Neuronal stem cell (in vitro differentiated cells): ENCODE data around the gene PLEKHH3.

Experiments
- DNase-seq: peaks from one replicate; pipeline ENCODE4 v3.0.0-alpha.2; 2013; ENCODE audit warnings: low spot score
- H2AFZ ChIP-seq: one replicate; pipeline ENCODE4 v1.6.1; 2013; ENCODE audit warnings: mild to moderate bottlenecking, low read length, inconsistent platforms
- H2AK5ac ChIP-seq: 2 replicates; pipeline ENCODE4 v1.6.1; 2013; ENCODE audit warnings: low read depth, mild to moderate bottlenecking, inconsistent platforms, low read length, moderate library complexity, mixed read lengths
- H2BK120ac ChIP-seq: 2 replicates; pipeline ENCODE4 v1.6.1; 2013; ENCODE audit warnings: low read depth, mild to moderate bottlenecking, inconsistent platforms, low read length, moderate library complexity, mixed read lengths
- H2BK12ac ChIP-seq: one replicate; pipeline ENCODE4 v1.6.1; 2013; ENCODE audit warnings: low read length, inconsistent platforms
- H2BK15ac ChIP-seq: 2 replicates; pipeline ENCODE4 v1.6.1; 2013; ENCODE audit warnings: mild to moderate bottlenecking, low read length, inconsistent platforms, mixed read lengths
- H2BK5ac ChIP-seq: one replicate; pipeline ENCODE4 v1.6.1; 2013; ENCODE audit warnings: inconsistent platforms, mild to moderate bottlenecking, low read length, moderate library complexity
- H3K14ac ChIP-seq: one replicate; pipeline ENCODE4 v1.6.1; 2013; ENCODE audit warnings: low read length, inconsistent platforms
- H3K18ac ChIP-seq: 2 replicates; pipeline ENCODE4 v1.6.1; 2013; ENCODE audit warnings: low read length, inconsistent platforms
- H3K23ac ChIP-seq: 2 replicates; pipeline ENCODE4 v1.6.1; 2013; ENCODE audit warnings: low read depth, mild to moderate bottlenecking, mixed read lengths, low read length, inconsistent platforms; ENCODE audit not compliant: poor library complexity
- H3K27ac ChIP-seq: replicated peaks from 3 replicates; pipeline ENCODE4 v1.5.1; 2013; ENCODE audit warnings: low read length, inconsistent platforms
- H3K27me3 ChIP-seq, 3 experiments: 2 replicates each; pipeline ENCODE4 v1.6.1; 2013; ENCODE audit warnings: low read length in 3 of 3, mild to moderate bottlenecking in 2 of 3, inconsistent platforms in 1 of 3, low read depth in 1 of 3, mixed read lengths in 1 of 3, moderate library complexity in 1 of 3; ENCODE audit not compliant: control insufficient read depth in 3 of 3, insufficient read depth in 3 of 3
- H3K36me3 ChIP-seq, 2 donors: replicated peaks in 1 of 2; 2 replicates each; pipeline ENCODE4 v1.6.1; 2013; ENCODE audit warnings: low read length in 2 of 2; ENCODE audit not compliant: control insufficient read depth in 2 of 2, insufficient read depth in 2 of 2
- H3K4ac ChIP-seq: 2 replicates; pipeline ENCODE4 v1.6.1; 2013; ENCODE audit warnings: inconsistent platforms, mild to moderate bottlenecking, low read length, moderate library complexity
- H3K4me1 ChIP-seq, 2 donors: 1 replicate in 1 of 2; 2 replicates in 1 of 2; pipeline ENCODE4 v1.6.1; 2013; ENCODE audit warnings: low read length in 2 of 2, low read depth in 1 of 2; ENCODE audit not compliant: control insufficient read depth in 2 of 2, insufficient read depth in 1 of 2
- H3K4me2 ChIP-seq: one replicate; pipeline ENCODE4 v1.6.1; 2013; ENCODE audit warnings: mild to moderate bottlenecking, low read length, inconsistent platforms; ENCODE audit not compliant: insufficient read depth, poor library complexity, severe bottlenecking
- H3K4me3 ChIP-seq, 2 donors: 2 replicates each; pipeline ENCODE4 v1.5.1; 2013; ENCODE audit warnings: low read length in 2 of 2, mild to moderate bottlenecking in 2 of 2, inconsistent platforms in 1 of 2, moderate library complexity in 1 of 2
- H3K79me1 ChIP-seq: one replicate; pipeline ENCODE4 v1.6.1; 2013; ENCODE audit warnings: low read depth, mild to moderate bottlenecking, inconsistent platforms, low read length, moderate library complexity
- H3K9ac ChIP-seq: one replicate; pipeline ENCODE4 v1.6.1; 2013; ENCODE audit warnings: mild to moderate bottlenecking, low read depth, low read length, inconsistent platforms; ENCODE audit not compliant: poor library complexity
- H3K9me3 ChIP-seq, 2 donors: replicated peaks in 1 of 2; 2 replicates each; pipeline versions ENCODE3 to v1.6.1; 2013; ENCODE audit warnings: low read length in 2 of 2, mild to moderate bottlenecking in 2 of 2, inconsistent platforms in 1 of 2, low read depth in 1 of 2, mixed read lengths in 1 of 2, moderate library complexity in 1 of 2; ENCODE audit not compliant: control insufficient read depth in 2 of 2, insufficient read depth in 1 of 2
- H4K8ac ChIP-seq: one replicate; pipeline ENCODE4 v1.6.1; 2013; ENCODE audit warnings: low read depth, mild to moderate bottlenecking, inconsistent platforms, low read length, moderate library complexity
- H4K91ac ChIP-seq: one replicate; pipeline ENCODE4 v1.6.1; 2013; ENCODE audit warnings: low read length, low read depth, mild to moderate bottlenecking, inconsistent platforms; ENCODE audit not compliant: poor library complexity
- WGBS, 2 donors: extraction: QIAGEN DNeasy Blood & Tissue Kit; methylation state at CpG; one replicate each; pipeline ENCODE4 v1.1.7; 2013; ENCODE audit warnings: missing lambda C conversion rate in 2 of 2, mixed read lengths in 1 of 2; ENCODE audit not compliant: insufficient read length in 2 of 2, insufficient replicate concordance in 1 of 2; ENCODE audit errors: extremely low coverage in 2 of 2; 5-methylcytosine and 5-hydroxymethylcytosine counted together

The PLEKHH3 gene

GRCh38 chr17:42720996-42721583, 44.3 kb upstream of the PLEKHH3 start:
- Histone ChIP-seq H3K27me3 (no peaks in the 10 kb centered on the region), H3K9me3 (no peaks in the 10 kb centered on the region), H3K4me2 (no peak overlapping the region), H3K36me3 (peaks cover 30 to 86% of the 10 kb centered on the region in 2 donors), H2AK5ac (no peak overlapping the region), H2BK12ac (no peak overlapping the region), H4K91ac (no peak overlapping the region), H3K23ac (no peak overlapping the region), H3K4ac (no peak overlapping the region), H2BK5ac (no peak overlapping the region), H3K79me1 (no peaks in the 10 kb centered on the region), H2BK15ac (no peak overlapping the region), H3K18ac (no peak overlapping the region), H3K4me3 (no peak overlapping the region), H3K4me1 (no peaks in the 10 kb centered on the region), H3K14ac (no peak overlapping the region), H2BK120ac (no peak overlapping the region), H3K9ac (no peak overlapping the region), H4K8ac (no peak overlapping the region), H2AFZ (no peak overlapping the region), H3K27ac (no peak overlapping the region)
- DNase-seq, result peak; percentile 33
- no CpG with 5 or more reads among the region's 2 CpGs for WGBS, 2 donors

GRCh38 chr17:42709561-42709960, 32.8 kb upstream of the PLEKHH3 start:
- no CpG with 5 or more reads among the region's 2 CpGs for WGBS, 2 donors
- Histone ChIP-seq H3K4me3 (no peak overlapping the region), H3K36me3 (peaks cover 43 to 92% of the 10 kb centered on the region in 2 donors), H3K18ac (no peak overlapping the region), H3K27ac (no peak overlapping the region), H2BK120ac (no peak overlapping the region), H3K4me2 (no peak overlapping the region), H3K9ac (no peak overlapping the region), H3K14ac (no peak overlapping the region), H3K4ac (no peak overlapping the region), H2AFZ (no peak overlapping the region), H2BK12ac (no peak overlapping the region), H4K8ac (no peak overlapping the region), H2BK15ac (no peak overlapping the region), H2AK5ac (no peak overlapping the region), H3K4me1 (peaks cover 0 to 3% of the 10 kb centered on the region in 2 donors), H3K23ac (no peak overlapping the region), H3K9me3 (peaks cover 0 to 2% of the 10 kb centered on the region in 2 donors), H3K27me3 (no peaks in the 10 kb centered on the region), H4K91ac (no peak overlapping the region), H2BK5ac (no peak overlapping the region), H3K79me1 (no peaks in the 10 kb centered on the region)
- no peak for DNase-seq

GRCh38 chr17:42708588-42708987, 31.8 kb upstream of the PLEKHH3 start:
- H3K23ac ChIP-seq, result no peak overlapping the region
- WGBS, 2 donors, result no CpG with 5 or more reads among the region's 3 CpGs
- DNase-seq, result no peak
- H3K27me3 ChIP-seq, result no peaks in the 10 kb centered on the region
- H2AK5ac ChIP-seq, result no peak overlapping the region
- H3K4me3 ChIP-seq, result no peak overlapping the region
- H4K91ac ChIP-seq, result no peak overlapping the region
- peaks cover 0 to 2% of the 10 kb centered on the region in 2 donors for H3K9me3 ChIP-seq
- peaks cover 0 to 3% of the 10 kb centered on the region in 2 donors for H3K4me1 ChIP-seq
- no peaks in the 10 kb centered on the region for H3K79me1 ChIP-seq
- peak overlapping the region; percentile 12 for H3K9ac ChIP-seq
- H2BK12ac ChIP-seq, result no peak overlapping the region
- no peak overlapping the region for H3K27ac ChIP-seq
- no peak overlapping the region for H2BK120ac ChIP-seq
- peaks cover 48 to 90% of the 10 kb centered on the region in 2 donors for H3K36me3 ChIP-seq
- no peak overlapping the region for H2BK15ac ChIP-seq
- no peak overlapping the region for H3K4ac ChIP-seq
- no peak overlapping the region for H2BK5ac ChIP-seq
- H4K8ac ChIP-seq, result no peak overlapping the region
- H3K18ac ChIP-seq, result no peak overlapping the region
- no peak overlapping the region for H3K4me2 ChIP-seq
- H3K14ac ChIP-seq, result no peak overlapping the region
- H2AFZ ChIP-seq, result no peak overlapping the region

DNA sequence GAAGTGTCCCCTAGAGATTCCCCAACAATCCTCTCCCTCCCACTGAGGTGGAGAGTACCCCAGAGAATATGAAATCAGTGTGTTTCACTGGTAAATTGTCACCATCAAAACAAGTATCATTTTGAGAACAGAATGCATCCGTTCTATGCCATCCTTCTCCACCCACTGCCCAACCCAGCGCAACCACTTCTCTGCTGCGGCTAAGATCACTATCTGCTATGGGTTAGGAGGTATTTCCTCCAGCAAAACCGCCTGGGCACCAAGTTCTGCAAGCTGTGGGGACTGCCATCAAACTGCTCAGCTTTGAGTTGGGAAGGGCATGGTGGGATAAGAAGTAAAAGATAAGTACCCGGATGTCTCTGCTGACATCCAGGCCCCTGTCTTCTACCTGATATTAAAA, 29.9 kb upstream of the PLEKHH3 start:
- H2AK5ac ChIP-seq, result no peak overlapping the region
- no peak overlapping the region for H3K23ac ChIP-seq
- H3K9me3 ChIP-seq, result no peaks in the 10 kb centered on the region
- H3K18ac ChIP-seq, result no peak overlapping the region
- no peak for DNase-seq
- no peak overlapping the region for H3K27ac ChIP-seq
- H3K4me3 ChIP-seq, result no peak overlapping the region
- H3K4me2 ChIP-seq, result no peak overlapping the region
- peaks cover 0 to 3% of the 10 kb centered on the region in 2 donors for H3K4me1 ChIP-seq
- no peak overlapping the region for H4K91ac ChIP-seq
- no peak overlapping the region for H3K14ac ChIP-seq
- H2BK120ac ChIP-seq, result no peak overlapping the region
- H2BK5ac ChIP-seq, result no peak overlapping the region
- no peak overlapping the region for H2BK12ac ChIP-seq
- no peak overlapping the region for H3K9ac ChIP-seq
- H4K8ac ChIP-seq, result no peak overlapping the region
- no peak overlapping the region for H2AFZ ChIP-seq
- H3K79me1 ChIP-seq, result no peaks in the 10 kb centered on the region
- H3K36me3 ChIP-seq, result peaks cover 47 to 92% of the 10 kb centered on the region in 2 donors
- no peaks in the 10 kb centered on the region for H3K27me3 ChIP-seq
- H2BK15ac ChIP-seq, result no peak overlapping the region
- WGBS, 2 donors, result no CpG with 5 or more reads among the region's 5 CpGs
- no peak overlapping the region for H3K4ac ChIP-seq
